GM12873 (cell line): ENCODE measurements around the gene CRISPLD2.

Experiments
- CTCF ChIP-seq: IDR thresholded peaks from 2 replicates; pipeline ENCODE4 v1.5.1; 2012; ENCODE audit warnings: low read depth, mild to moderate bottlenecking, moderate library complexity, low read length, control low read depth; ENCODE audit not compliant: insufficient read depth; ENCODE audit errors: missing control alignments

Gene CRISPLD2

DNA sequence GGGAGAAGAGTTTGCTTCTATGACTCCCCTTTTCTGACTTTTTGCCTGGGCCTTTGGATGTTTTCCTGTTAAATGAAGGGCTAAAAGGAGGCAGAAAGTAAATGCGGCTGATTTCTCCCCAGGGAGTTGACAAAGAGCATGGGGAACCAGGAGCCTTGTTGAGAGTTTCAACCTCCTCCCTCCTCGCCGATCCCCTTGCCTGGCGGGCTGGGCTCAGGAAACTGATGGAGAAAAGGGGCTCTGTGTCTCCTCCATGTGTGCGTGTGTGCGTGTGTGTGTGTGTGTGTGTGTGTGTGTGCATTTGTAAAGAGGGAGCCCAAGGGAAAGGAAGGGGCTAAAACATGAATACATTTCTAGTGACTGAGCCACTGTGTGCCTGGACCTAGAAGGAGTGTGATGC is 97.1 kb downstream of the CRISPLD2 start:
- no peak for TF ChIP-seq CTCF

DNA sequence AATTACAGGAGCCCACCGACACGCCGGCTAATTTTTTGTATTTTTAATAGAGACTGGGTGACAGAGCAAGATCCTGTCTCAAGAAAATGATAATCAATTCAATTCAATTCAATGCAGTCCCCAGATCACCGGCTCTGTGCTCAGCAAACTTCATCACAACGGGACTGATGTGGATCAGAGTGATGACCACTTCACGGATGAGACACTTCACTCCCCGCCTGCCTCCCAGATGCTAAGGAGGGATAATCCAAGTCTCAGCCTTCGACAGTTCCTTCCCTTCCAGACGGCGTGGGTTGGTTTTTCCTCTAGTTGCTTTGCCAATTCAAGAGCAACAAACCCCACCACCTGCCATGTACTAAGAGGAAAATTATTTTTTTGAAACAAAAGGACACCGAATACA is 97.7 kb downstream of the CRISPLD2 start:
- no peak for TF ChIP-seq CTCF

DNA sequence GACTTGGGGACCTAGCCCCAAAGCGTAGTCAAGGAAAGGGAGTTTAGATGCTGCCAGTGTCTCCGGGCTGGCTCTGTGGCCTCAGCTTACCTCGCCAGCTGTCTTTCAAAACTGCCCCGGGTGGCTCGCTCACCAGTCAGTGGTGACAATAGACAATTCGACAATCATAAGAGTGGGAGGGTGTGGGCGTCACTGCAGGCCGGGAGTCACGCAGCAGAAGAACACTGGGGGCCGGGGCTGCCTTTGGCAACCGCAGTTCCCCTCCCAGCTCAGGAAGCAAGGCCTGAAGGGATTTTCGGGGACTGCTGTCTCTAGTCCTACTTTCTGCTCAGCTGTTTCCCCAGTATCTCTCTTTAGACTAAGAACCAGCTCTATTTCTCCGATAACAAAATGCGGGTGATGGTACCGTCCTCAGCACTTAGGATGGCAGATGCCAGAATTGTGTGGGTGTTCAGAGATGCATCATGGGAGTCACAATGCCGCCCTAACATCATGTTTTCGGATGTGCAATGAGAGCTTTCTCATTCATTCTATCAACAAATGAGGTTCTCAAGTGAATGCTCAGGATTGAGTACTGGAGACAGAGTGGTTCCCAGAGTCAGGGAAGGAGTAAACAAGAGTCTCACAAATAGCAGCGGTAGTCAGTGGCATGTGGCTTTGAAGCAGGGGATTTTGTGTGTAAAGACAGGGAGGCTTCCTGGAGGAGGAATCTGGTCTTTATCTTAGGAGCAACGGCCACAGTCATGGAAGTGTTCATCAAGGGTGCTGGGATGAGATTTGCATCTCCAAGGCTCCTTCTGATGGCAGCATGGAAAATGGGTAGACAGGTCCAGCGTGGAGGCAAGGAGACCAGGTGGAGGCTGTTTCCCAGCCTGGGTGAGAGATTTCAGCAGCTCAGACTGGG is 98.5 kb downstream of the CRISPLD2 start:
- no peak for TF ChIP-seq CTCF

- no peak for TF ChIP-seq CTCF
Measured at GRCh38 chr16:84919269-84919668, 99.5 kb downstream of the CRISPLD2 start.

DNA sequence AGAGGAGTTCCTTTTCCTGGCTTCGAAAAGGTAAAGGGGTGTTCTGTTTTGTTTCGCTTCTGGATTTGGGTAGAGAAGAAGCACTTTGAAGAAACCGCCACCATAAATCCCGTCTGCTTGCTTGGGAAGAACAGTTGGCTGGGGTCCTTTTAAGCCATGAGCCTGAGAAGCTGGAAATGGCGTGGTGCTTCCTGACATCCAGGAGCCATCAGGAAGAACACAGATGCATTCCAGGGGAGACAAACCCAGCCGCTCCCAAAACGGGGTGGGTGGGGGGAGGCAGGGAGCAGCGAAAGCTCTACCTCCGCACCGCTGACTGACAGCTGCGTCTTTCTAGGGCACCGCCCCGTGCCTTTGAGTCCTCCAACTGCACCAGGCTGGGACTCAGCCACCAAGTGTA is 99.9 kb downstream of the CRISPLD2 start:
- TF ChIP-seq CTCF: no peak

DNA sequence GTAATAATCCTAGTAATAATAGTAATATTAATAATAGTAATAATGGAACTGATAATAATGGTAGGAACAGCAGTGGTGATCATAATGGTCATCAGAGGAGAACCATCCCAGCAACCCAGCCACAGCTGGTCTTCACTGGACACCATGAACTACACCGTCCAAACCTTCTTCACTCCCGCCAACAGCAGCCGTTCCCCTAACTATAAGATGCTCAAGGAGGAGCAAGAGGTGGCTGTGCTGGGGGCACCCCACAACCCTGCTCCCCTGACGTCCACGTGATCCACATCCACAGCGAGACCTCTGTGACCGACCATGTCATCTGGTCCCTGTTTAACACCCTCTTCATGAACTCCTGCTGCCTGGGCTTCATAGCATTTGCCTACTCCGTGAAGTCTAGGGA is 100.5 kb downstream of the CRISPLD2 start:
- no peak for TF ChIP-seq CTCF

DNA sequence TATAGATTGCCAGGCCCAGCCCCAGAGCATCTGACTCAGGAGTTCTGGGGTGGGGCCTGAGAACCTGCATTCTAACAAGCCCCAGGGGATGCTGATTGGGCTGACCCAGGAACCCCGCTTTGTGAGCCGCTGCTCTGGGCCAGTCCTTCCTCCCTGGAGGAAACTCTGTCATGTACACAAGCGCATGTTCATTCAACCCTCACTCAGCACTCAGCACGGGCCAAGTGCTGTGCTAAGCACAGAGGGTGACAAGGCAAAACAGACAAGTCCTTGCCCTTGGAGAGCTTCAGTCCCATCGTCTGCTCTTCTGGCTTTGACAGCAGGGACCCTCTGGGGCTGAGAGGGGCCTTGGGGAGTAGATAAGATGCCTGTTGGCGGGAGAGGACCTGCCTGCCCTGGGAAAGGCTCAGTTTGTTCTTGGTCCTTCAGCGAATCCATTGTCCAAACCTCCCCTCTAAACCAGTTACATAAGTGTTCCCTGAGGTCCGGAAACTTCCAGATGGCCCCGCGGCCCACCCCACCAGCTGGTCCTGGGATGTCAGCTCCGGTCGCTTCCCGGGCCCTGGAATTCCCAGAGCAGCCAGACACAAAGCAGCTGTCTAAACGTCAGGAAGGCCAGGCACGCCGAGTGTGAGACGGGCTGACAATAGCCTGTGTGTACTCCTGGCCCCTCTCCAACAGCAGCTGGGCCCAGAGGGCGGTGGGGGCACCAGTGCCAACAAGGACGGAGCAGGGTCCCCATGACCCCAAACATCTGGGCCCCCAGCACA is 102.8 kb downstream of the CRISPLD2 start:
- no peak for TF ChIP-seq CTCF
